ENCODE data around the gene ADARB2. TPM values are rescaled to one million over a fixed set of nuclear protein-coding genes. Genes with fewer than 3 reads are reported as not detected.
A peak's percentile ranks its signal among the peaks of the same experiment; 100 is the strongest.
"Not testable (repeated sequence)": the region's sequence is repeated elsewhere in the genome, so short reads cannot be mapped to it uniquely, and the experiment has no call there.

The ADARB2 gene
- total RNA-seq, 4 donors from 2014 or later = 0.80 to 4.9 (median 2.3) TPM

DNA sequence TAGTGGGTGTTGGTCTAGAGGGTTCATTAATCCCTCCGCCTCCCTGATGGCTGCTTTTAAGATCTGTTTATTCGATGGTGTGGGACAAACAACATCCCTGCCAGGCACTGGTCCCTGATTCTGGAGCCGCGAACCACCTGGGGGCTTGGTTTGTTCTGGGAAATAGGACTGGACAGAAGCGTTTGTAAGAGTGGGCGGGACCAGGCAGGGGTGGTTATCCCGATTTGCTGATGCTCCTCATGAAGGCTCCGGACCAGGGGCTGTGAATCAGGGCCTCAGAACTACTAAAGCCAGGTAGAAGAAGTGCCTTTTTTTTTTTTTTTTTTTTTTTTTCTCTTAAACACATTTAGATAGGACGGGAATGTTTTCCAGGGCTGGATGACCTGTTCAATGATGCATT lies 407.7 kb downstream of the ADARB2 start:
- H3K36me3 ChIP-seq = no peaks in the 10 kb centered on the region
- intact Hi-C loops (cut with DNase I; ENCODE audit: low total_unique reads) (no loop called here), in situ Hi-C loops (cut with MboI; ENCODE audit: low pct_ligation_motif_present in 1 of 4, low pct_unique_long_range_greater_than_20kb in 1 of 4, low sequenced_read_pairs in 3 of 4) (no loop called here)
- DNase-seq = no peak
- H3K9me3 ChIP-seq = no peaks in the 10 kb centered on the region
- H3K4me3 ChIP-seq = no peak overlapping the region
- 75 to 86% methylated on average over 4 to 9 of the region's 9 CpGs for WGBS, 2 donors (ENCODE audit: low coverage in 1 of 2)
- no peaks in the 10 kb centered on the region for H3K27me3 ChIP-seq
- no peak overlapping the region for H3K27ac ChIP-seq
- TF ChIP-seq, protein P1, sequence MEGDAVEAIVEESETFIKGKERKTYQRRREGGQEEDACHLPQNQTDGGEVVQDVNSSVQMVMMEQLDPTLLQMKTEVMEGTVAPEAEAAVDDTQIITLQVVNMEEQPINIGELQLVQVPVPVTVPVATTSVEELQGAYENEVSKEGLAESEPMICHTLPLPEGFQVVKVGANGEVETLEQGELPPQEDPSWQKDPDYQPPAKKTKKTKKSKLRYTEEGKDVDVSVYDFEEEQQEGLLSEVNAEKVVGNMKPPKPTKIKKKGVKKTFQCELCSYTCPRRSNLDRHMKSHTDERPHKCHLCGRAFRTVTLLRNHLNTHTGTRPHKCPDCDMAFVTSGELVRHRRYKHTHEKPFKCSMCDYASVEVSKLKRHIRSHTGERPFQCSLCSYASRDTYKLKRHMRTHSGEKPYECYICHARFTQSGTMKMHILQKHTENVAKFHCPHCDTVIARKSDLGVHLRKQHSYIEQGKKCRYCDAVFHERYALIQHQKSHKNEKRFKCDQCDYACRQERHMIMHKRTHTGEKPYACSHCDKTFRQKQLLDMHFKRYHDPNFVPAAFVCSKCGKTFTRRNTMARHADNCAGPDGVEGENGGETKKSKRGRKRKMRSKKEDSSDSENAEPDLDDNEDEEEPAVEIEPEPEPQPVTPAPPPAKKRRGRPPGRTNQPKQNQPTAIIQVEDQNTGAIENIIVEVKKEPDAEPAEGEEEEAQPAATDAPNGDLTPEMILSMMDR (IDR thresholded peaks at IDR 0.05) = no peak
- TF ChIP-seq POLR2A (IDR thresholded peaks at IDR 0.05) = no peak
- no peak for TF ChIP-seq POLR2AphosphoS5 (IDR thresholded peaks at IDR 0.05)
- no peak for TF ChIP-seq EP300 (IDR thresholded peaks at IDR 0.05; ENCODE audit: low read depth)
- peaks cover 0 to 7% (median 5%) of the 10 kb centered on the region in 4 donors for H3K4me1 ChIP-seq

DNA sequence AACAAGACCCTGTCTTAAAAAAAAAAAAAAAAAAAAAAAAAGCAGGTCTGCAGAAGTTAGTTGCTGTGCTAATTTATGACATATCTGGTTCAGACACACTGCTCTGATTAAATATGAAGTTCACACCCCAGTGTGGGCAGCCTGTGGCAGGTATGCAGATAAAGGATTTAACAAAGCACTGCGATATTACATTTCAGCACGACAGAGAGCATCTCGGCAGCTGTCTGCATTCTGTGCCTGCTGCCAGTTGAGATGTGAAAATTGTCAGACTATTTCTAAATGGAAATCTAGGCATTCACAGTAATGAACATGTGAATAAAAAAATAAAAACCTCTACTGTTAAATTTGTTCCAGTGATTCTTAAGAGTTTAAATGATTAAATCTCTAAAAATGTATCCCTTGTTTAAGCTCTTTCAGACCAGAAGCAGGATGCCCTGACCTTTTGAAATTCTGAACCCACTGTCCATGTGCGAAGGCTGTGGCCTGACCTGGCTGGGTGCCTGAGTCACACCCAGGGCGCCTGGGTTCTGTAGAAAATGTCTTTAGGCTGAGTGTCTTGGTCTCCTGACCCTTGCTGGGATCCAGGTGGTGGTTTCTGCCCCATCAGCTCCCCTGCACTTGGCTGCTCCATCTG lies 408.2 kb downstream of the ADARB2 start:
- Histone ChIP-seq H3K27ac (no peak overlapping the region), H3K4me1 (peaks cover 0 to 7% (median 5%) of the 10 kb centered on the region in 4 donors), H3K9me3 (no peaks in the 10 kb centered on the region), H3K4me3 (no peak overlapping the region), H3K27me3 (no peaks in the 10 kb centered on the region), H3K36me3 (no peaks in the 10 kb centered on the region)
- intact Hi-C loops (cut with DNase I; ENCODE audit: low total_unique reads) = no loop called here
- no peak for TF ChIP-seq EP300 (IDR thresholded peaks at IDR 0.05; ENCODE audit: low read depth)
- TF ChIP-seq POLR2A (IDR thresholded peaks at IDR 0.05) = no peak
- TF ChIP-seq, protein P1 (IDR thresholded peaks at IDR 0.05) = no peak
- no peak for TF ChIP-seq POLR2AphosphoS5 (IDR thresholded peaks at IDR 0.05)
- no peak for DNase-seq
- 79 to 83% methylated on average over 4 to 5 of the region's 5 CpGs for WGBS, 2 donors (ENCODE audit: low coverage in 1 of 2)
- in situ Hi-C loops (cut with MboI; ENCODE audit: low pct_ligation_motif_present in 1 of 4, low pct_unique_long_range_greater_than_20kb in 1 of 4, low sequenced_read_pairs in 3 of 4) = no loop called here

DNA sequence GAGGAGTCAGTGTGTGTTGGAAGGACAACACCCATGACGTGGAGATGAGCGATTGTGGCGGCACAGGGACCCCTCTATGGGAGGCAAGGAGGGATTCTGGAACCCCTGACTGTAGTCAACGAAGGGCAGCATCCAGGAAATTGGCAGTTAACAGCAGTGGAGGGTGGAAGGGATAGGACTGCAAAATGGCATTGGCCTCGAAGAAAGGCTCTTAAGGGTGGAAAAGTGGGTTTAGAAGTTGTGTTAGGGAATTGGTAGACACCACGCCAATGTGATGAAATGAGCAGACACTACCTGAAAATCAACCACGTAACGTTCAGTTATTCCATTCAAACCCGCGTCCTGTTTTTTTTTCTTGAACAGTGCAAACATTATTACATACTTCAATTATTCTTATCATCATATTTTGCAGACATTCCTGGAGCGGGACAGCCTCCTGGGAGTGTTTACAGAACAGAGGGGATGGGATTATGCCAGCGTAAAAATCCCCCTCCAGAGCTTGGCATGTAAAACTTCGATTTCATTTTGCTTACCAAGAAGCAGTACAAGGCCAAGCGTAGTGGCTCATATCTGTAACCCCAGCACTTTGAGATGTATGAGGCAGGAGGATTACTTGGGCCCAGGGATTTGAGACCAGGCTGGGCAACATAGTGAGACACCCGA lies 409.0 kb downstream of the ADARB2 start:
- TF ChIP-seq, protein P1 (IDR thresholded peaks at IDR 0.05) = no peak
- TF ChIP-seq EP300 (IDR thresholded peaks at IDR 0.05; ENCODE audit: low read depth) (no peak), POLR2AphosphoS5 (IDR thresholded peaks at IDR 0.05) (no peak), POLR2A (IDR thresholded peaks at IDR 0.05) (no peak)
- DNase-seq = no peak
- Histone ChIP-seq H3K27ac (no peak overlapping the region), H3K36me3 (no peaks in the 10 kb centered on the region), H3K4me3 (no peak overlapping the region), H3K27me3 (no peaks in the 10 kb centered on the region), H3K4me1 (peaks cover 0 to 7% (median 5%) of the 10 kb centered on the region in 4 donors), H3K9me3 (no peaks in the 10 kb centered on the region)
- WGBS, 2 donors (ENCODE audit: low coverage in 1 of 2) = 66 to 80% methylated on average over 14 to 15 of the region's 15 CpGs
- in situ Hi-C loops (cut with MboI; ENCODE audit: low pct_ligation_motif_present in 1 of 4, low pct_unique_long_range_greater_than_20kb in 1 of 4, low sequenced_read_pairs in 3 of 4) = no loop called here
- intact Hi-C loops (cut with DNase I; ENCODE audit: low total_unique reads) = no loop called here

DNA sequence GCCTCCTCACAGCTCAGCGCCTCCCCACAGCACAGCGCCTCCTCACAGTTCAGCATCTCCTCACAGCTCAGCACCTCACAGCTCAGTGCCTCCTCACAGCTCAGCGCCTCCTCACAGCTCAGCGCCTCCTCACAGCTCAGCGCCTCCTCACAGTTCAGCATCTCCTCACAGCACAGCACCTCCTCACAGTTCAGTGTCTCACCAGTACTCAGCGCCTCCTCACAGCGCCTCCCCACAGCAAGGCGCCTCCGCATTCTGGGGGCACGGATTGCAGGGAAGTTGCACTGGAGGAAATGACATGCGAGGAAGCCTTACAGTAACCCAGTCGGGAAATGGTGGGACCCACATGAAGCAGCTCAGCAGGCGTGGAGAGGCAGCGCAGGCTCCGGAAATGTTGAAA lies 409.6 kb downstream of the ADARB2 start:
- no peaks in the 10 kb centered on the region for H3K9me3 ChIP-seq
- intact Hi-C loops (cut with DNase I; ENCODE audit: low total_unique reads) (no loop called here), in situ Hi-C loops (cut with MboI; ENCODE audit: low pct_ligation_motif_present in 1 of 4, low pct_unique_long_range_greater_than_20kb in 1 of 4, low sequenced_read_pairs in 3 of 4) (no loop called here)
- H3K27ac ChIP-seq = no peak overlapping the region
- WGBS, 2 donors (ENCODE audit: low coverage in 1 of 2) = 92 to 100% methylated on average over 2 to 15 of the region's 15 CpGs
- no peak for DNase-seq
- no peak overlapping the region for H3K4me3 ChIP-seq
- TF ChIP-seq POLR2A (IDR thresholded peaks at IDR 0.05) (no peak), EP300 (IDR thresholded peaks at IDR 0.05; ENCODE audit: low read depth) (no peak), POLR2AphosphoS5 (IDR thresholded peaks at IDR 0.05) (no peak)
- TF ChIP-seq, protein P1 (IDR thresholded peaks at IDR 0.05) = no peak
- no peaks in the 10 kb centered on the region for H3K36me3 ChIP-seq
- H3K4me1 ChIP-seq = peaks cover 0 to 7% (median 5%) of the 10 kb centered on the region in 4 donors
- H3K27me3 ChIP-seq = no peaks in the 10 kb centered on the region

DNA sequence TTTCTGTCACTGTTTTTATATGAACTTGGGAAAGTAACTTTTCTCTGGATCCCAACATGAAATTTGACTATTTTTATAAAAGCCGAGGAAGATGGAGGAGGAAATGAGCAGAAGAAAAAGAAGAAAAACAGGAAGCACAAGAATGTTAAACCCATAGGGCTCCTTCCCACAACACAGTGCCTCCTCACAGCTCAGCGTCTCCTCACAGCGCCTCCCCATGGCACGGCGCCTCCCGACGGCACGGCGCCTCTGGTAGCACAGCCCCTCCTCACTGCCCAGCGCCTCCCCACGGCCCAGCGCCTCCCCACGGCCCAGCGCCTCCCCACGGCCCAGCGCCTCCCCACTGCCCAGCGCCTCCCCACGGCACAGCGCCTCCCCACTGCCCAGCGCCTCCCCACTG lies 410.8 kb downstream of the ADARB2 start:
- H3K4me1 ChIP-seq; H3K4me3 ChIP-seq; intact Hi-C loops (cut with DNase I; ENCODE audit: low total_unique reads); in situ Hi-C loops (cut with MboI; ENCODE audit: low pct_ligation_motif_present in 1 of 4, low pct_unique_long_range_greater_than_20kb in 1 of 4, low sequenced_read_pairs in 3 of 4); H3K27me3 ChIP-seq; DNase-seq; H3K36me3 ChIP-seq; H3K9me3 ChIP-seq: not testable (repeated sequence)
- 62 to 84% methylated on average over 1 to 13 of the region's 20 CpGs for WGBS, 2 donors (ENCODE audit: low coverage in 1 of 2)
- H3K27ac ChIP-seq = peak overlapping the region in 1 of 4 donors; percentile 28
